ENCODE measurements around the gene KLHDC8B. TPM values are rescaled to one million over a fixed set of nuclear protein-coding genes. Genes with fewer than 3 reads are reported as not detected.

Gene KLHDC8B
- total and polyA plus RNA-seq, 9 of the 15 experiments (the other 6 are each of a cell fraction or from before 2014, with no cell fraction given) = 6.9 to 34.8 (median 25.2) TPM

- TF ChIP-seq C11orf30 (IDR thresholded peaks at IDR 0.05; ENCODE audit: low read depth) (peak; percentile 98), NFE2 (IDR thresholded peaks at IDR 0.05; ENCODE audit: low read depth) (peak; percentile 97), ZFX (CRISPR knock-in tag; IDR thresholded peaks at IDR 0.05) (peak; percentile 83), NFIC (IDR thresholded peaks at IDR 0.05) (peak; percentile 98), ATF7 (IDR thresholded peaks at IDR 0.05) (peak; percentile 66), ZNF639 (CRISPR knock-in tag; conservative IDR thresholded peaks at IDR 0.05 in 1 of 2, IDR thresholded peaks at IDR 0.05 in 1 of 2) (peak in 1 of 2 experiments; percentile 49; a peak in 1 of 4 replicates), MECOM (CRISPR knock-in tag; IDR thresholded peaks at IDR 0.05) (0 out of 2 replicates have a peak, but pooled peaks have one; percentile 15), RB1 (IDR thresholded peaks at IDR 0.05; ENCODE audit: low read depth) (peak; percentile 31; the same call in 1 of the 2 replicates), CBX3 (IDR thresholded peaks at IDR 0.05; ENCODE audit: borderline replicate concordance in 1 of 2, low read length in 2 of 2) (peak in 1 of 2 experiments; percentile 73; a peak in 1 of 3 replicates), NCOR1 (IDR thresholded peaks at IDR 0.05) (peak; percentile 45; the same call in 1 of the 2 replicates), ZNF644 (tag; IDR thresholded peaks at IDR 0.05; ENCODE audit: low read depth) (0 out of 2 replicates have a peak, but pooled peaks have one; percentile 54), NCOA1 (IDR thresholded peaks at IDR 0.05; ENCODE audit: low read depth) (0 out of 2 replicates have a peak, but pooled peaks have one; percentile 38), MAFG (tag; conservative IDR thresholded peaks at IDR 0.05) (peak; percentile 99), ZEB2 (IDR thresholded peaks at IDR 0.05) (peak; percentile 69; the same call in 1 of the 2 replicates), TCF3 (CRISPR knock-in tag; IDR thresholded peaks at IDR 0.05) (0 out of 2 replicates have a peak, but pooled peaks have one; percentile 9), TEAD1 (CRISPR knock-in tag; IDR thresholded peaks at IDR 0.05) (peak in 1 of 2 experiments; percentile 27; a peak in 1 of 4 replicates), EP300 (IDR thresholded peaks at IDR 0.05; ENCODE audit: low read length) (0 out of 2 replicates have a peak, but pooled peaks have one; percentile 35)
These were observed 47.1 kb downstream of the KLHDC8B start (continued) for GRCh38 chr3:49218471-49218989.

Measured in K562 (cell line).